ENCODE measurements around the gene TUBGCP6.

- TF ChIP-seq POLR2A (IDR thresholded peaks at IDR 0.05; ENCODE audit: borderline replicate concordance, extremely low read depth, insufficient read depth, insufficient read length): no peak
- no peak for TF ChIP-seq EZH2phosphoT487 (IDR thresholded peaks at IDR 0.05; ENCODE audit: borderline replicate concordance)
- no peak for TF ChIP-seq MAX (IDR thresholded peaks at IDR 0.05)
- TF ChIP-seq, protein P1, sequence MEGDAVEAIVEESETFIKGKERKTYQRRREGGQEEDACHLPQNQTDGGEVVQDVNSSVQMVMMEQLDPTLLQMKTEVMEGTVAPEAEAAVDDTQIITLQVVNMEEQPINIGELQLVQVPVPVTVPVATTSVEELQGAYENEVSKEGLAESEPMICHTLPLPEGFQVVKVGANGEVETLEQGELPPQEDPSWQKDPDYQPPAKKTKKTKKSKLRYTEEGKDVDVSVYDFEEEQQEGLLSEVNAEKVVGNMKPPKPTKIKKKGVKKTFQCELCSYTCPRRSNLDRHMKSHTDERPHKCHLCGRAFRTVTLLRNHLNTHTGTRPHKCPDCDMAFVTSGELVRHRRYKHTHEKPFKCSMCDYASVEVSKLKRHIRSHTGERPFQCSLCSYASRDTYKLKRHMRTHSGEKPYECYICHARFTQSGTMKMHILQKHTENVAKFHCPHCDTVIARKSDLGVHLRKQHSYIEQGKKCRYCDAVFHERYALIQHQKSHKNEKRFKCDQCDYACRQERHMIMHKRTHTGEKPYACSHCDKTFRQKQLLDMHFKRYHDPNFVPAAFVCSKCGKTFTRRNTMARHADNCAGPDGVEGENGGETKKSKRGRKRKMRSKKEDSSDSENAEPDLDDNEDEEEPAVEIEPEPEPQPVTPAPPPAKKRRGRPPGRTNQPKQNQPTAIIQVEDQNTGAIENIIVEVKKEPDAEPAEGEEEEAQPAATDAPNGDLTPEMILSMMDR (IDR thresholded peaks at IDR 0.05 in 2 of 3, conservative IDR thresholded peaks at IDR 0.05 in 1 of 3; ENCODE audit: borderline replicate concordance in 1 of 3, insufficient read depth in 1 of 3, low read depth in 2 of 3, low read length in 2 of 3): no peak
- TF ChIP-seq POLR2AphosphoS5 (IDR thresholded peaks at IDR 0.05; ENCODE audit: low read depth, low read length): no peak
- no peak for TF ChIP-seq EZH2 (IDR thresholded peaks at IDR 0.05)
- TF ChIP-seq YY1 (IDR thresholded peaks at IDR 0.05; ENCODE audit: extremely low read depth, insufficient replicate concordance, low read depth, low read length): no peak
- TF ChIP-seq SP1 (IDR thresholded peaks at IDR 0.05; ENCODE audit: low read depth): no peak
- TF ChIP-seq JUND (IDR thresholded peaks at IDR 0.05): no peak
- TF ChIP-seq REST (IDR thresholded peaks at IDR 0.05; ENCODE audit: low read depth): no peak
- no peak for TF ChIP-seq ZNF274 (IDR thresholded peaks at IDR 0.05; ENCODE audit: low read depth, low read length)
- TF ChIP-seq CEBPB (IDR thresholded peaks at IDR 0.05; ENCODE audit: low read depth): no peak
- TF ChIP-seq SIN3A (IDR thresholded peaks at IDR 0.05; ENCODE audit: low read depth): no peak
Observed at GRCh38 chr22:50266994-50267393, 22.2 kb upstream of the TUBGCP6 start.

Measured in HCT116 (cell line).